ENCODE measurements around the gene SPATA1. TPM values are rescaled to one million over a fixed set of nuclear protein-coding genes. Genes with fewer than 3 reads are reported as not detected.

The SPATA1 gene
- total RNA-seq, 1 experiment from 2014 or later: 0.85 TPM

GRCh38 chr1:84615790-84616189 lies 109.6 kb downstream of the SPATA1 start:
- H3K4me1 Mint-ChIP-seq: peaks cover 20% of the 10 kb centered on the region
- H3K4me3 Mint-ChIP-seq: no peak overlapping the region
- ChIA-PET POLR2A (no interaction called here), CTCF (no interaction called here)
- peaks cover 30% of the 10 kb centered on the region for H3K9me3 Mint-ChIP-seq
- ATAC-seq (no peak), DNase-seq (ENCODE audit: low spot score) (no peak)
- peaks cover 5% of the 10 kb centered on the region; the same call in 1 of the 2 replicates for H3K27me3 Mint-ChIP-seq (ENCODE audit: low read depth)
- TF ChIP-seq HMGA2 (CRISPR knock-in tag; IDR thresholded peaks at IDR 0.05) (no peak), ETV6 (CRISPR knock-in tag; IDR thresholded peaks at IDR 0.05) (no peak), ATF6 (CRISPR knock-in tag; IDR thresholded peaks at IDR 0.05) (no peak), NR3C1 (CRISPR knock-in tag; conservative IDR thresholded peaks at IDR 0.05; ENCODE audit: low read depth) (no peak), ATF2 (CRISPR knock-in tag; IDR thresholded peaks at IDR 0.05; ENCODE audit: borderline replicate concordance, low read depth) (no peak), SP1 (CRISPR knock-in tag; conservative IDR thresholded peaks at IDR 0.05) (no peak), ZNF138 (CRISPR knock-in tag; conservative IDR thresholded peaks at IDR 0.05) (no peak), AFF4 (CRISPR knock-in tag; IDR thresholded peaks at IDR 0.05; ENCODE audit: borderline replicate concordance) (no peak), ZBTB21 (CRISPR knock-in tag; IDR thresholded peaks at IDR 0.05; ENCODE audit: borderline replicate concordance) (no peak), TCF7 (CRISPR knock-in tag; IDR thresholded peaks at IDR 0.05; ENCODE audit: low read depth) (no peak), FOXP1 (CRISPR knock-in tag; IDR thresholded peaks at IDR 0.05; ENCODE audit: borderline replicate concordance) (no peak), ZNF281 (CRISPR knock-in tag; IDR thresholded peaks at IDR 0.05) (no peak), ESRRA (CRISPR knock-in tag; IDR thresholded peaks at IDR 0.05; ENCODE audit: borderline replicate concordance) (no peak), E2F5 (CRISPR knock-in tag; IDR thresholded peaks at IDR 0.05) (no peak)
- H3K36me3 Mint-ChIP-seq: peaks cover 25% of the 10 kb centered on the region
- H3K27ac Mint-ChIP-seq: no peak overlapping the region

Other genes starting within 250 kb of the SPATA1 start
- gene SAMD13, start 204.7 kb upstream of the SPATA1 start, total RNA-seq (2021): 1.8 to 2.9 TPM (median 2.3 TPM) in 3 replicates
- 0.15 to 0.23 TPM in 2 of 3 replicates, not detected in the other for gene DNASE2B, start 107.9 kb upstream of the SPATA1 start, total RNA-seq (2021)
- 30.3 to 33.8 TPM (median 31.7 TPM) in 3 replicates for gene RPF1, start 27.1 kb upstream of the SPATA1 start, total RNA-seq (2021)
- gene GNG5, start 195 bp downstream of the SPATA1 start, total RNA-seq (2021): 108 to 122 TPM (median 111 TPM) in 3 replicates
- gene CTBS, start 68.1 kb downstream of the SPATA1 start, total RNA-seq (2021): 8.8 to 10.1 TPM (median 9.3 TPM) in 3 replicates
- 17.5 to 21.7 TPM (median 20.8 TPM) in 3 replicates for gene SSX2IP, start 184.1 kb downstream of the SPATA1 start, total RNA-seq (2021)